Muscle layer of duodenum (tissue), 2 donors: Measurements from ENCODE around the gene DEFB129.
"Not testable (repeated sequence)": the region's sequence is repeated elsewhere in the genome, so short reads cannot be mapped to it uniquely, and the experiment has no call there.

ENCODE experiments used
- H3K27ac ChIP-seq: one replicate; pipeline ENCODE4 v1.7.0; 2013; ENCODE audit warnings: mild to moderate bottlenecking, low read length
- H3K27me3 ChIP-seq: one replicate; pipeline ENCODE4 v1.7.0; 2013; ENCODE audit warnings: low read depth, mild to moderate bottlenecking, control low read depth, low read length
- H3K36me3 ChIP-seq, 2 donors: one replicate each; pipeline ENCODE4 v1.7.0; 2013; ENCODE audit warnings: low read length in 2 of 2, control low read depth in 1 of 2, mild to moderate bottlenecking in 1 of 2; ENCODE audit not compliant: insufficient read depth in 2 of 2, control insufficient read depth in 1 of 2
- H3K4me1 ChIP-seq, 2 donors: one replicate each; pipeline ENCODE4 v1.7.0; 2013; ENCODE audit warnings: low read length in 2 of 2, mild to moderate bottlenecking in 2 of 2, control low read depth in 1 of 2, moderate library complexity in 1 of 2; ENCODE audit not compliant: insufficient read depth in 2 of 2, control insufficient read depth in 1 of 2
- H3K4me3 ChIP-seq, 2 donors: one replicate each; pipeline ENCODE4 v1.7.0; 2013; ENCODE audit warnings: low read length in 2 of 2, low read depth in 1 of 2, mild to moderate bottlenecking in 1 of 2
- H3K9me3 ChIP-seq, 2 donors: one replicate each; pipeline ENCODE4 v1.7.0; 2013; ENCODE audit warnings: low read length in 2 of 2, control low read depth in 1 of 2, mild to moderate bottlenecking in 1 of 2; ENCODE audit not compliant: control insufficient read depth in 1 of 2
- donor health status: healthy.

The DEFB129 gene, protein sequence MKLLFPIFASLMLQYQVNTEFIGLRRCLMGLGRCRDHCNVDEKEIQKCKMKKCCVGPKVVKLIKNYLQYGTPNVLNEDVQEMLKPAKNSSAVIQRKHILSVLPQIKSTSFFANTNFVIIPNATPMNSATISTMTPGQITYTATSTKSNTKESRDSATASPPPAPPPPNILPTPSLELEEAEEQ

GRCh38 chr20:226958-227357 lies at the start of gene DEFB129:
DEFB129 (plus strand) TSS chr20:227258; CDS start chr20:227289, 31 bp downstream.
- H3K36me3 ChIP-seq, result no peaks in the 10 kb centered on the region

GRCh38 chr20:184288-184687 lies 42.8 kb upstream of the DEFB129 start:
- Histone ChIP-seq H3K27me3 (no peaks in the 10 kb centered on the region), H3K27ac (no peak overlapping the region), H3K4me1 (no peaks in the 10 kb centered on the region), H3K36me3 (no peaks in the 10 kb centered on the region), H3K9me3 (peaks cover 0 to 3% of the 10 kb centered on the region in 2 donors), H3K4me3 (no peak overlapping the region)

More at GRCh38 chr20:226958-227357, at the start of gene DEFB129:
- Histone ChIP-seq H3K4me3 (no peak within 1 kb of the TSS), H3K27me3 (no peaks in the 10 kb centered on the region), H3K9me3 (no peaks in the 10 kb centered on the region), H3K4me1 (no peaks in the 10 kb centered on the region), H3K27ac (no peak within 1 kb of the TSS)

DNA sequence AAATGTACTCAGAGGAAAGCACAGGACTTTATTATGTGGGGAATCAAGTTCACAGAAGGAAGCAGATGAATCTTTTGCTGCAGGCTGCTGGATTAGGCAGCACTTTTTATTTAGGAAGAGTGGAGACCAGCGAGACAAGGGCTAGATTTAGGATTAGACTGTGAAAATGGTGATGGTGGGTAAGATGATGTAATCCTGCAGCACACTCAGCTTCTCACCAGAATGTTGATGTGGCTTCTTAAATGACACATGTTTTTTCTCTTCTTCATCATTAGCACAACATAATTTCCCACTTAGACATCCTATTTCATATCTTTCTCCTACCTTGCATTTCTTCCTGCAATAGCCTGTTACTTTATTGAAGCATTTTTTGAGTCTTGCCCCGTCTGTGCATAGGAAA lies 39.3 kb upstream of the DEFB129 start:
- Histone ChIP-seq H3K4me1 (no peaks in the 10 kb centered on the region), H3K27me3 (no peaks in the 10 kb centered on the region), H3K9me3 (peaks cover 0 to 3% of the 10 kb centered on the region in 2 donors), H3K36me3 (no peaks in the 10 kb centered on the region), H3K4me3 (no peak overlapping the region), H3K27ac (no peak overlapping the region)

DNA sequence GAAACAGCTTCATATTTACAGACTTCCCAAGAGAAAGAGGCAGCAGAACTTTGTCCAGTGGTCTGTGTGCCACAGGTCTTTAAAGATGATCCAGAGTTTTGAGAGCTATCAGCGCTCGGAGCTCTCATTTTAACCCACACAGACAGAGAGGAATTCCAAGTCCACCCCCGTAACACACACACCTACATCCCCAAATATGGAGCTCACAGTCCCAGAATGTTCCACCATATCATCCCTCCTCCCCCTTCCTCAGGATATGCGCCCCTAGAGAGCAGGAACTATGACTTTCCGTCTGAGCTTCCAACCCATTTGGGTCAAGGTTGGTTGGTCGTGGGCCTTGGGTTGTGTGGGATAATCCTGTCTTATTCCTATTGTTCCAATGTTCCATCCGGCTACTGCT lies 37.4 kb upstream of the DEFB129 start, which contains the start of gene DEFB128:
Gene DEFB128, minus strand, starts transcription at position 101 of the 400 bp plus-strand sequence. Its CDS starts 88 bp downstream, at position 13.
- no peak within 1 kb of the TSS for H3K4me3 ChIP-seq
- no peak within 1 kb of the TSS for H3K27ac ChIP-seq
- no peaks in the 10 kb centered on the region for H3K4me1 ChIP-seq
- no peaks in the 10 kb centered on the region for H3K36me3 ChIP-seq
- no peaks in the 10 kb centered on the region for H3K9me3 ChIP-seq
- H3K27me3 ChIP-seq, result no peaks in the 10 kb centered on the region

GRCh38 chr20:198225-198624 lies 28.8 kb upstream of the DEFB129 start:
- no peak overlapping the region for H3K27ac ChIP-seq
- no peaks in the 10 kb centered on the region for H3K36me3 ChIP-seq
- H3K9me3 ChIP-seq, result peaks cover 0 to 3% of the 10 kb centered on the region in 2 donors
- H3K4me1 ChIP-seq, result no peaks in the 10 kb centered on the region
- no peaks in the 10 kb centered on the region for H3K27me3 ChIP-seq
- no peak overlapping the region for H3K4me3 ChIP-seq

DNA sequence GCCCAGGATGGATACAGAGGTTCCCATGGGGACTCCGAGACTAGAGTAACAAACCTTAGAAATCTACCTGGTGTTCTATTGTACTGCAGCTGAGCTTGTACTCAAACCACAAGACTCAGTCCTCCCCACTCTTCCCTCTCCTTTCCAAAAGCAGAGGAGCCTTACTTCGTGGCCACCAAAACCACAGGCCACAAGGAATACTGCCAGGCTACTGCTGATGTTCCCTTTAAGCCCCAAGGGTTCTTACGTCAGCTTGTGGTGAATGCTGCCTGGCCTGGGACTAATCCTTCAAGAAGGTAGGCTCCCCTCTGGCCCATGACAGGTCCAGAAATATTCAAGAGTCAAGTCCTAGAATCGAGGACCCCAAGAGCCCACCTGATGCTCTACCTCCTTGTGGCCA lies 27.1 kb upstream of the DEFB129 start:
- no peaks in the 10 kb centered on the region for H3K4me1 ChIP-seq
- H3K36me3 ChIP-seq, result no peaks in the 10 kb centered on the region
- peaks cover 0 to 3% of the 10 kb centered on the region in 2 donors for H3K9me3 ChIP-seq
- H3K27me3 ChIP-seq, result no peaks in the 10 kb centered on the region
- no peak overlapping the region for H3K27ac ChIP-seq
- H3K4me3 ChIP-seq, result no peak overlapping the region

DNA sequence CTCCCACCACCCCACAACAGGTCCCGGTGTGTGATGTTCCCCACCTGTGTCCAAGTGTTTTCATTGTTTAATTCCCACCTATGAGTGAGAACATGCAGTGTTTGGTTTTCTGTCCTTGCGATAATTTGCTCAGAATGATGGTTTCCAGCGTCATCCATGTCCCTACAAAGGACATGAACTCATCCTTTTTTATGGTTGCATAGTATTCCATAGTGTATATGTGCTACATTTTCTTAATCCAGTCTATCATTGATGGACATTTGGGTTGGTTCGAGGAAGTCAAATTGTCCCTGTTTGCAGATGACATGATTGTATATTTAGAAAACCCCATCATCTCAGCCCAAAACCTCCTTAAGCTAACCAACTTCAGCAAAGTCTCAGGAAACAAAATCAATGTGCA lies 23.4 kb upstream of the DEFB129 start:
- H3K27ac ChIP-seq, result not testable (repeated sequence)

DNA sequence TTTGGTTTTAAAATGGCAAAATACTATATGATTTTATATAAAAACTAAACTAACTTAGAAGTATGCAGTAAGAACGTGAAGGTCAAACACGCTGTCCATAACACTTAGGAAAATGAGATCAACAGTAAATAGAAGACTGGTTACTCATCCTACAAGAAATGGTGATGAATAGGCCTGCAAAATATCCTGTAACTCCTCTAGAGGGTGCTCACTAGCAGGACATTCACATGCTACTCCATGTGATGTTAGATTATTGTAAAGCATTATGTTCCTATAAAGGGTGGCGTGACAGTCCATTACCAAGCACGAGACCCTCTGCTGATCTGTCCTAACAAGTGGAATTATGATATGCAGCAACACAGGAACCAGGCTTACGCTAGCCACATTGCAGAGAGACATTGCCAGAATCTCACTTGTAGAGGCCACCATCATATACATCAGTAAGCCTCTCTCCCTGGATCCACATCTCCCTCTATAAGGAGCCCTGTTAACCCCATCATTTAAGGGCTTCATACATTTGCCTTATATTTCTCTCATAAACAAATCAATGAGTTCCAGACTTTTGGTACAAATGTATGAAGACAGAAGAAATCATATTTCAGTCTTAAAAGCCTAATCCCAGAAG lies 18.0 kb upstream of the DEFB129 start:
- no peaks in the 10 kb centered on the region for H3K36me3 ChIP-seq
- no peaks in the 10 kb centered on the region for H3K9me3 ChIP-seq
- no peaks in the 10 kb centered on the region for H3K4me1 ChIP-seq
- no peak overlapping the region for H3K27ac ChIP-seq
- H3K4me3 ChIP-seq, result no peak overlapping the region
- no peaks in the 10 kb centered on the region for H3K27me3 ChIP-seq

More for the DNA sequence above, 23.4 kb upstream of the DEFB129 start:
- H3K4me3 ChIP-seq, H3K9me3 ChIP-seq, H3K27me3 ChIP-seq, H3K36me3 ChIP-seq, H3K4me1 ChIP-seq: not testable (repeated sequence)

DNA sequence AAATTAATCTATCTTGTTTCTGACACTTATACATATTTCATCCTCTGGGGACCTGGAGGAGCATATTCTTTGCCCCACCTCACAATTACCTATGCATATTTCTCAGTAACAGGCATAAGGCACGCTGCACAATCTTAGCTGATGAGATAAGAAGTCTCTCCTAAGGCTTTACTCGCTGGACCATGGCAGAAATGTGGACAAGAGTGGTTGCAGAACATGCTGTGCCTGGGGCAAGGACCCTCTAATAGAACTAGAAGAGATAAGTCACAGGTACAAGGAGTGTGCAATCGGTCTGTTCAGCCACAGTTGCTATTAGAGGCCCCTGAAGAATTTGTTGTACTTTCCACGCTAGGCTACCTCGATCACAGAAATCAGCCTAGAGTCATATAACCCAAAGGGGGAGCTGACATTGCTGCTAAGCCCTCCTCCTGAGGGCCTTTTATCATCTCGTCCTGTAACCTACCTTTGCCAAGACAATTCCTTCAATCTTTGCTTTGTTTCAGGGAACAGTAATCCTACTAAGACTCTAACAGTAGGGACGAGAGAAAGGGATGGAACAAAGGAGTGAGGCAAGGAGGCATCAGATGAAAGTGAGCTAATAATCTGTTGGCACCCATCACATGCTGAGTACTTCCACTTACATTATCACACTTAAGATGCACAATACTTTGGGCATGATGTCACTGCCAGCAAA lies 16.1 kb upstream of the DEFB129 start:
- Histone ChIP-seq H3K4me3 (no peak overlapping the region), H3K4me1 (no peaks in the 10 kb centered on the region), H3K27me3 (no peaks in the 10 kb centered on the region), H3K9me3 (no peaks in the 10 kb centered on the region), H3K27ac (no peak overlapping the region), H3K36me3 (no peaks in the 10 kb centered on the region)

GRCh38 chr20:214383-214782 lies 12.7 kb upstream of the DEFB129 start:
- Histone ChIP-seq H3K4me1 (no peaks in the 10 kb centered on the region), H3K27ac (no peak overlapping the region), H3K4me3 (no peak overlapping the region), H3K9me3 (no peaks in the 10 kb centered on the region), H3K27me3 (peaks cover 4% of the 10 kb centered on the region), H3K36me3 (no peaks in the 10 kb centered on the region)

- peaks cover 8% of the 10 kb centered on the region for H3K27me3 ChIP-seq
- H3K4me3 ChIP-seq, result no peak overlapping the region
- no peaks in the 10 kb centered on the region for H3K4me1 ChIP-seq
- H3K27ac ChIP-seq, result no peak overlapping the region
- no peaks in the 10 kb centered on the region for H3K36me3 ChIP-seq
- H3K9me3 ChIP-seq, result no peaks in the 10 kb centered on the region
Measured at GRCh38 chr20:215796-216195, 11.3 kb upstream of the DEFB129 start.
